HG03520 (cell line): Measurements from ENCODE around the gene OR10V1.

Experiments used
- ATAC-seq: cut with Tn5 transposase; IDR thresholded peaks from one replicate; pipeline ENCODE4 v1.9.1; 2021; ENCODE audit warnings: mild to moderate bottlenecking, moderate library complexity; ENCODE audit not compliant: unreplicated experiment

Gene OR10V1

GRCh38 chr11:59713745-59714144, at the start of gene OR10V1:
OR10V1 (minus strand) TSS chr11:59713845; CDS start chr11:59713845, 0 bp downstream.
- no peak for ATAC-seq

GRCh38 chr11:59761993-59762392, 48.3 kb upstream of the OR10V1 start:
- ATAC-seq = no peak

DNA sequence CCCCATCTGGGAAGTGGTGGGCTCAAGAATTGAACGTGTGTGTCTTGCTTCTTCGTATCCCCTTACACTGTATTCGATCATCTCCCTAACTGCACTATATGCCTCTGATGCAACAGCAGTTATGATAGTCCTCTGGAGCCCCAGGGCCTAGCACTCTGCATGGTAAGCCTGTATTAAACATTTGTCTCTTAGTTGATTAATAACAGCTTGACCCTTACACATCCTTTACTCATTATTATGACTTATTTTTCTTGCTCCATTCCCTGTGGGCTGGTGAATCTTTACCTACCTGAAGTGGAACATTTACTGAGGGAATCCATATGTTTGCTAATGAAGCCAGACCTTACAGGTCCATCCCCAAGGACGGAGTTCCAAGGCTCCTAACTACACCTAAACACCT, 47.1 kb upstream of the OR10V1 start:
- ATAC-seq = no peak

- ATAC-seq = no peak
Observed at GRCh38 chr11:59759900-59760299, 46.3 kb upstream of the OR10V1 start.

DNA sequence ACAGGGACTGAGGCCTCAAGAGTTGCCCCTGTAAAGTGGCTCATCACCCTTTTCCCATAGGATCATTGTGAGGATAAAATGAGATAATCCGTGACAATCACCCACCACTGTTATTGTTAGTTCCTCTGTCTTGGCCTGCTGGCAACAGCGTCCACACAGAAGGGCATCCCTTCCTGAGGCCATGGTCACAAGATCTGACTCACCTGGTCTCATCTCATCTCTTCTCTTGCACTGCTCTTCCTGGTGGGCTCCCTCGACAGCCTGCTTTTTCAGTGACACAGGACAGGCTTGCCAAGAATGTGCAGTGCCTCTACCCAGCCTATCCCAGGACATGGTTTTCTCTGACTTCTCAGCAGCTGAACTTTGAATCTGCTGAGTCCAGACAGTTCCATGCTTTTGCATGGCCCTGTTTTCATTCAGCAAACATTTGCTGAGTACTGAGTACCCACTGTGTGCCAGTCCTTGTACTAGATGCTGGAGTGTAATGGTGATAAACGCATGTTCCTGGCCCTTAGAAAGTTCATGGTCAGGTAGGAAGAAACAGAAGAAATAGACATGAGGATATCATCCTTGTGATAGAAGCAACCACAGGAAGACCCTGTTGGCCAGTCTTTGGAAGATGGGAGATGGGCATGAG, 44.9 kb upstream of the OR10V1 start:
- no peak for ATAC-seq

- peak; percentile 40 for ATAC-seq
Observed at GRCh38 chr11:59756845-59757244, 43.2 kb upstream of the OR10V1 start.

DNA sequence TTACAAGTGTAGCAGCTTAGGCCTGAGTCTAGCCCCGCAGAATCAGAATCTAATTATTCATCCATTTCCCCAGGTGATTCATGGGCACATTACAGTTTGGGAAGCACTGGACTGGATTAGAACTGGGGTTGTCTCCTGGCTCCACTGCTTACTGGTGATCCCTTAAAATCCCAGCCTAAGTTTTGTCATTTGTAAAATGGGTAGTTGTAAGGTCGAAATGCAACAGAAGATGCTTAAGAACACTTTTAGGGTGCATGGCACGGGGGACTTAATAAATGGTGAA, 42.9 kb upstream of the OR10V1 start:
- ATAC-seq = no peak

DNA sequence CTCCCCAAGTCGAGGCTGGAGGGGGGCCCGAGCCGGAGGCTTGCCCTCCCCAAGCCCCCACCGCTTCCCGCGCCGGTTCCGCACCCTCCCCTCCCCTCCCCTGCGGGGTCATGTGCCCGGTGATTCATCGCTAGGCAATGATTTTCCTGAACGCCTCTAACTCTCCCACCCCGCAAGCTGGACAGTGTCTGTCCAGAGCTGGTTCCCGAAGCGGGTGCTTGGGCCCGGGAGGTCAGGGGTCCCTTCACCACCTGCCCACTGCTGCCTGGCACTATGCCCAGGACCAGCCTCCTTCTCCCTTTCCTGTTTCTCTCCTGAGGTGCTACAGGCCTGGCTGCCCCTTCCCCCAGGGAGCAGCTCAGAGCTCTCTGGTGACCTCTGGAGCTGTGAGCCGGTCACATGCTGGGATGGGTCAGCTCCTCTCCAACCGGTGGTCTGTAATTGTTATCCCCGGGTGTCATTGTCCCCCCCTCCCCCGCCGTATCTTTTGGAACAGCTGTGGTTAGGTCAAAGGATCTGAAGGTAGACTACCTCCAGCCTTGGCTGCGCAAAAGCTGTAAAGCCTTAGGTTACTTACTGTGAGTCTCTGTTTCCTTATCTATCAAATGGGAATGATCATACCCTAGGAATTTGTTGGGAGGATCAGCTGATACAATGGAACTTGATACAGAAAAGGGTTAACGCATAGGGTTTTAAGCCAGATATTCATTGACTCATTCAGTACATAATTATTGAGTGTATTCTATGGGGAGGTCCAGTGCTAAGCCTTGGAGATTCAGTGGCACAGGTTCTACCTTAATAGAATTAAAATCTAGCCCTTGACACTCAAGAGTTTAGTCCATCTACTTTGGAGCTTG, 42.3 kb upstream of the OR10V1 start:
- no peak for ATAC-seq

DNA sequence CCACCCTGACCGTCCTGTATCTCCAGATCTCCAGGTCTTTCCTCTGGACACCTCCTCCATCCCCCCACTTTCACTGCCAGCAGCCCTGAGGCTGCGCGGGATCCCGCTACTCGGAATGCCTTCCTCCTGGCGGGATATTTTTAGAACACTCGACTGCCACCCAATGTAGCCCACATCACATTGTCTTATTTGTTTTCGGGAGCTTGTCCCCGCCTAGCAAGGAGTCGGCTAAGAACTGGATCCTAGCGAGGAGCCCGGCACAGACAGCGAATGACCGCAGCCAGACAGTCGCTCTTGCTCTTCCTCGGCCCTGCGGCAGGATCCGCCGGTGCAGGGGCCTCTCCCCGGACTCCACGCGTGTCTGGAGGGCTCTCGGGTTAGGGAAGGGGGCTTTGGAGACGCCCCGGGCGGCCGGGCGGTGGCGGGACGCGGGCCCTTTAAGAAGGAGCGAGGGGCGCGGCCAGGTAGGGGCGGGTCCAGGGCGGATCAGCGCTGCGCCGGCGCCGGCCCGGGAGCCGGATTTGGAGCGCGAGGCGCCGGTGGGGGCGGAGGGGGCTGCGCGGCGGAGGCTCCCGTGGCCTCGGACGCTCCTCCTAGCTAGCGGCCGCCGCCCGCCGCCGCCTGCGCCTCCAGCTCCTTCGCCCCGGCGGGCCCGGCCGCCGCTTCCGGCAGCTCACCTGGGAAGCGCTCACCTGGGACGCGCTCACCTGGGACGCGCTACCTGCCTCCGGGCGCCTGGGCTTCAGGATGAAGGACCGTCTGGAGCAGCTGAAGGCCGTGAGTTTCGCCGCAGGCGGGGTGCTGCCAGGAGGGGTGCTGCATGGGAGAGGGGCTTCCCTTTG, 41.4 kb upstream of the OR10V1 start, which contains the start of gene STX3:
TSS of gene STX3 (plus strand) at position 518 of the 842 bp plus-strand sequence. CDS start at position 748, 230 bp downstream.
- ATAC-seq = peak; percentile 68

DNA sequence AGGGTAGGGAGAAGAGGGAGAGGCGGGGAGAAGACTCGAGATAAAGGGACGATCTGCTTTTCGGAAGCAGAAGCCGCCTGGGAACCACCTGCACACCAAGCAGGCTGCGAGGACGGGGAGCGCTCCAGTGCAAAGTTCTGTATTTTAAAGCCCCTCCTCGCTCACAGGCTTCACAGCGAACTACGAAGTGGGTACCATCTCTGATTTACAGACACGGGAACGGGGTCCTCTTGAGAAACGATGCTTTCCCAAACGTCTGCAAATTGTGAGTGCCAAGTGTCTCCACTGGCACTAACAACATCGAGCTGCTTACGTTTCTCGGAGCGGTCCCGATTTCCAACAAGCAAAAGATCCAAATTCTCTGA, 40.8 kb upstream of the OR10V1 start:
- no peak for ATAC-seq

- peak; percentile 72 for ATAC-seq
Observed at GRCh38 chr11:59753650-59754493, 40.2 kb upstream of the OR10V1 start.

- ATAC-seq = no peak
Observed at GRCh38 chr11:59746111-59746510, 32.5 kb upstream of the OR10V1 start.

DNA sequence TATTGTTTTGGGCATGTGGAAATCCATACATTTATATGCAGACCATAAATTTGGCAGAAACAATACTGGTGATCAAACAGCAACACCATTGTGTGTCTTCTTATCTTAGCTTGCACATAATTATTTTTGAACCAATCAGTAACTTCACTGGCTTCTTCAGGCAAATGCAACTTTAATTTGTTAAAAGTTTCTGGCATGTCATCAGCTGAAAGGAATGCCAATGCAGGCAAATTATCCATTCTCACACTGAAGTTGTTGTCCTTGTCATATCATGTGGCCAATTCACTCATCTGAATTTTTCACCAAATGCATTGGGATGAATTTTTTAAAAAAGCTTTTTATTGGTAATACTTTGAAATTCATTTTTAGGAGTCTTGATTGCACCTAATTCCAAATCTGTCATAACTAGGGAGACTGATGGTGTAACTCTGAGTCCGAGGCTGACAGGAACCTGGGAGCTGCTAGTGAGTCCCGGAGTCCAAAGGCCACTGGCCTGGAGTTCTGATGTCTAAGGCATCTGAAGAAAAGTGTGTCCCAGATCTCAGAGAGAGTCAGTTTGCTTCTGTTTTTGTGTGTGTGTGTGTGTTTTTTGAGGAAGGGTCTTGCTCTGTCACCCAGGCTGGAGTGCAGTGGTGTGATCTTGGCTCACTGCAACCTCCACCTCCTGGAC, 17.4 kb upstream of the OR10V1 start:
- no peak for ATAC-seq

GRCh38 chr11:59729834-59730233, 16.2 kb upstream of the OR10V1 start:
- no peak for ATAC-seq

DNA sequence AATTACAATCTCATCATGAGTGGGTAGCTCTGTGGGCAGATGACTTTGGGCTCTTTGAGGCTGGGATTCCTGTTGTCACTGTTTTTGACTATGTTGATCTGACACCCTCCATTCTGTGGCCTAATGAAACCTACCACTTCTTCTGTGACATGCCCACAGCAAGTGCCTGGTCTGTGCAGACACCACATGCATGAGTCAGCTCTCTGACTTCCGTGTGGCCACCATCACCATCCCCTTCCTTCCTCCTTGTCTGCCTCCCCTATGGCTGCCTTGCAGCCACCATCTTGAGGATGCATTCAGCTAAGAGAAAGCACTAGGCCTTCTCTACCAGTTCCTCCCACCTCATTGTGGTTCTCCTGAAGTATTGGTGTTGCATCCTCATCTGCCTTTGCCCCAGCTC, 15.3 kb upstream of the OR10V1 start:
- ATAC-seq = no peak

DNA sequence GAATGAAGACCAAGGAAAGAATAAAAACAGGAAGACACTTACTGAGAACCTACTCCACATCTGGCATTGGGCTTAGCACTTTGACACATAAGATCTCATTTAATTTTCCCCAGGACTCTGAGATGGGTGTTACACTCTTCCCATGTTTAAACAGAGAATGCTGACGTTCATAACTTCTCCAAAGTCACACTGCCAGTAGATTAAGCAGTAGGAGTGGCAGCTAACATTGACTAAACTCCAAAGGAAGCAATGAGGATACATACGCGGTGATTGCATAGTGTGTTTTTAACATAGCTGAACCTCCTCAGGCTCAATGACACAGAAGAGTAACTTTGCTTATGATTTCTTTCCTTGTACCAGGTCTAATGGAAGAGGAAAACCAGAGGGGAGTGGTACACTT, 14.5 kb upstream of the OR10V1 start:
- ATAC-seq = no peak

DNA sequence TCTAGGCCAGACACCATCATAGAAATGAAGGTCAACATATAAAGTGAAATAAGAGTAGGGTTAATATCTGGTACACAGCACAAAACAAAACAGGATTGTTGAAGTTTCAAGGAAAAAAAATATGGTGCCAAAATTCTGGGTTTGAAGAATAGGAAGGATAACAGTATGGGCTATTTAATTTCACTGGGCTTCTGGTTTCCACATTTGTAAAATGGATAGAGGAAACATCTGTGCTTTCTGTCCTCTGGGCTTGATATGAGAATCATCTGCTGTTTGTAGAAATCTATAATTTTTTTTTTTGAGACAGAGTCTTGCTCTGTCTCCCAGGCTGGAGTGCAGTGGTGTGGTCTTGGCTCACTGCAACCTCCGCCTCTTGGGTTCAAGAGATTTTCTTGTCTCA, 13.8 kb upstream of the OR10V1 start:
- no peak for ATAC-seq

- no peak for ATAC-seq
Observed at GRCh38 chr11:59724066-59724465, 10.4 kb upstream of the OR10V1 start.

- no peak for ATAC-seq
Observed at GRCh38 chr11:59719556-59719955, 5.9 kb upstream of the OR10V1 start.

GRCh38 chr11:59716051-59716450, 2.4 kb upstream of the OR10V1 start:
- no peak for ATAC-seq
